AG09319 (cell line): ENCODE results near the gene CBLB.

Source experiments
- DNase-seq: peaks from one replicate; pipeline ENCODE4 v3.0.0-alpha.2; 2010; ENCODE audit warnings: low read depth; ENCODE audit errors: extremely low read depth
- TF ChIP-seq, protein P1 (sequence below): IDR thresholded peaks from 2 replicates; pipeline ENCODE4 v1.5.1; 2011; ENCODE audit warnings: low read depth, mild to moderate bottlenecking, inconsistent platforms, low read length, moderate library complexity

Gene CBLB

GRCh38 chr3:105837947-105838346 is 30.9 kb downstream of the CBLB start:
- TF ChIP-seq, protein P1, sequence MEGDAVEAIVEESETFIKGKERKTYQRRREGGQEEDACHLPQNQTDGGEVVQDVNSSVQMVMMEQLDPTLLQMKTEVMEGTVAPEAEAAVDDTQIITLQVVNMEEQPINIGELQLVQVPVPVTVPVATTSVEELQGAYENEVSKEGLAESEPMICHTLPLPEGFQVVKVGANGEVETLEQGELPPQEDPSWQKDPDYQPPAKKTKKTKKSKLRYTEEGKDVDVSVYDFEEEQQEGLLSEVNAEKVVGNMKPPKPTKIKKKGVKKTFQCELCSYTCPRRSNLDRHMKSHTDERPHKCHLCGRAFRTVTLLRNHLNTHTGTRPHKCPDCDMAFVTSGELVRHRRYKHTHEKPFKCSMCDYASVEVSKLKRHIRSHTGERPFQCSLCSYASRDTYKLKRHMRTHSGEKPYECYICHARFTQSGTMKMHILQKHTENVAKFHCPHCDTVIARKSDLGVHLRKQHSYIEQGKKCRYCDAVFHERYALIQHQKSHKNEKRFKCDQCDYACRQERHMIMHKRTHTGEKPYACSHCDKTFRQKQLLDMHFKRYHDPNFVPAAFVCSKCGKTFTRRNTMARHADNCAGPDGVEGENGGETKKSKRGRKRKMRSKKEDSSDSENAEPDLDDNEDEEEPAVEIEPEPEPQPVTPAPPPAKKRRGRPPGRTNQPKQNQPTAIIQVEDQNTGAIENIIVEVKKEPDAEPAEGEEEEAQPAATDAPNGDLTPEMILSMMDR = no peak
- no peak for DNase-seq

DNA sequence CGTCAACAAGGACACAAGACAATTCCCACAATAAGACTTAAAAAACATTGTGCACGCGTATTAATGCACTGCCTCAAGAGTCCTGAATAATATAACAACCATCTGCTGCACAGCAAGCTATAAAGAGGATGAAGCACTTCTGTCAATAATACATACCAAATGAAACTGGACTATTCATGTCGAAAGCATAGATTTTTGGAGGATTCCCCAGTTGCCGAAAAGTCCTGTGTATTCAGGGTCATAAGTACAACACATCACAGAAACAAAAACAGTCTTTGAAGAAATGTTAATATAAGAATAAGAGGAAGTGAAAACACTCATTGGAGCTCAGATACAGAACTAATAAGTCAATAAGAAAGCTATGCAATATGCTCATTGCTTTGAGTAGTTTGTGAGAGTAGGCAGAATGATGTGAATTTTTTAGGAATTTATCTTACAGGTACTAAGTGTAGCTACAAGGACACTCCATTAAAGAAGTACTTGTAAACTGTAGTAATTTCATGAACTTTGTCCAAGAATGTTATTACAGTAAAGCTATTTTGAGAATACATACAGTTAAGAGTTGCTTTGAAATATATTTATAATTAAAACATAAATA is 31.6 kb downstream of the CBLB start:
- TF ChIP-seq, protein P1 = no peak
- DNase-seq = no peak

- DNase-seq = no peak
- TF ChIP-seq, protein P1 = no peak
Observed at GRCh38 chr3:105836533-105836932, 32.3 kb downstream of the CBLB start.

- TF ChIP-seq, protein P1 = no peak
- DNase-seq = no peak
Observed at GRCh38 chr3:105835606-105836005, 33.2 kb downstream of the CBLB start.

GRCh38 chr3:105834768-105835167 is 34.0 kb downstream of the CBLB start:
- DNase-seq = no peak
- TF ChIP-seq, protein P1 = no peak

- TF ChIP-seq, protein P1 = no peak
Observed at GRCh38 chr3:105832644-105833043, 36.2 kb downstream of the CBLB start.

GRCh38 chr3:105830836-105831235 is 38.0 kb downstream of the CBLB start:
- TF ChIP-seq, protein P1 = no peak
- DNase-seq = no peak

More at GRCh38 chr3:105832644-105833043, 36.2 kb downstream of the CBLB start:
- DNase-seq = no peak
